Right lobe of liver (tissue), 6 donors: ENCODE results near the gene PREX1. TPM values are rescaled to one million over a fixed set of nuclear protein-coding genes. Genes with fewer than 3 reads are reported as not detected.

Source experiments
- ATAC-seq, 4 donors: fragments of 200-7000 bp; cut with Tn5 transposase; one replicate each; pipeline ENCODE4 v1.9.1; 2020; ENCODE audit warnings: mild to moderate bottlenecking in 4 of 4, moderate library complexity in 4 of 4
- DNase-seq, 3 donors: peaks; one replicate each; pipeline ENCODE4 v3.0.0-alpha.2; 2020
- H3K27ac ChIP-seq, 3 donors: fragments of 200-600 bp; one replicate each; pipeline ENCODE4 v1.8.0; 2022
- H3K27me3 ChIP-seq, 2 donors: fragments of 200-600 bp; one replicate each; pipeline ENCODE4 v1.8.0; 2022
- H3K36me3 ChIP-seq, 4 donors: fragments of 200-600 bp; sonication (generic) in 1 of 4; one replicate each; pipeline versions ENCODE4 v1.5.1 to v1.8.0; 2017 to 2022; ENCODE audit warnings: control low read depth in 1 of 4
- H3K4me1 ChIP-seq, 4 donors: fragments of 200-600 bp; sonication (generic) in 1 of 4; one replicate each; pipeline versions ENCODE4 v1.5.1 to v1.8.0; 2017 to 2022; ENCODE audit warnings: control low read depth in 1 of 4
- H3K4me3 ChIP-seq, 3 donors: fragments of 200-600 bp; one replicate each; pipeline ENCODE4 v1.8.0; 2022
- H3K9me3 ChIP-seq, 4 donors: fragments of 200-600 bp; sonication (generic) in 1 of 4; one replicate each; pipeline versions ENCODE4 v1.5.1 to v1.8.0; 2017 to 2022; ENCODE audit warnings: control low read depth in 1 of 4
- CTCF ChIP-seq, 4 donors: fragments of 200-600 bp in 3 of 4; fragments of 450-650 bp in 1 of 4; IDR thresholded peaks; one replicate each; pipeline versions ENCODE4 v1.5.1 to v1.8.0; 2016 to 2022; ENCODE audit warnings: antibody characterized with exemption in 4 of 4, mild to moderate bottlenecking in 2 of 4
- POLR2A ChIP-seq: fragments of 450-650 bp; IDR thresholded peaks from one replicate; pipeline ENCODE4 v1.6.1; 2017; ENCODE audit warnings: antibody characterized with exemption, mild to moderate bottlenecking
- WGBS: methylation state at CpG from one replicate; pipeline ENCODE4 v1.1.6; 2018; ENCODE audit warnings: low coverage, low lambda C conversion rate; ENCODE audit not compliant: insufficient coverage; ENCODE audit errors: missing lambda C conversion rate; 5-methylcytosine and 5-hydroxymethylcytosine counted together
- intact Hi-C, 2 donors: fragments of 100-400 bp; cut with DNase I; formaldehyde crosslinking; loops; one replicate each; pipeline versions ENCODE4 v1.11.2 to v1.14.1; 2022
- total RNA-seq, 6 experiments: library from RNA; depleted of rRNA in 2 of 6; stranded (reverse); fragments of >200 nt in 2 of 6; fragmentation: NEBNext Ultra II Directional in 3 of 6; extraction: Animal tissue kit (Norgen Biotek cat#: 25700) in 3 of 6; gene quantifications; one replicate each; pipeline versions ENCODE4 v1.1.0 to v1.2.4, GENCODE V29; 2016 to 2023
- donor health status: DM: no; HTN: yes; CAD: no.
- donor health status: DM: no; HTN: no; CAD: no.
- donor health status: DM: no; HTN: no; CAD: no.
- donor health status: DM: no; HTN: yes; CAD: no.
- donor health status: DM: no; HTN: yes; CAD: no.

PREX1 gene
- total RNA-seq, 6 experiments from 2014 or later = 4.4 to 11.1 (median 8.7) TPM

- ATAC-seq (peak in 1 of 4 donors; percentile 18), DNase-seq (peak; percentile 12 to 45 (median 36))
- no CpG with 5 or more reads among the region's 12 CpGs for WGBS
- intact Hi-C loops = no loop called here
- Histone ChIP-seq H3K4me1 (no peaks in the 10 kb centered on the region), H3K27ac (no peak overlapping the region), H3K4me3 (no peak overlapping the region), H3K27me3 (no peaks in the 10 kb centered on the region), H3K36me3 (no peaks in the 10 kb centered on the region), H3K9me3 (no peaks in the 10 kb centered on the region)
- no peak for TF ChIP-seq POLR2A
- no peak for TF ChIP-seq CTCF (IDR thresholded peaks at IDR 0.05)
Measured at GRCh38 chr20:48606841-48607543, 220.8 kb downstream of the PREX1 start.

GRCh38 chr20:48606172-48606840 is 221.5 kb downstream of the PREX1 start:
- peak in 1 of 4 donors; percentile 16 for ATAC-seq
- Histone ChIP-seq H3K27me3 (no peaks in the 10 kb centered on the region), H3K36me3 (no peaks in the 10 kb centered on the region), H3K27ac (no peak overlapping the region), H3K4me3 (no peak overlapping the region), H3K4me1 (no peaks in the 10 kb centered on the region), H3K9me3 (no peaks in the 10 kb centered on the region)
- peak; percentile 4 to 28 (median 12) for DNase-seq
- intact Hi-C loops = no loop called here
- TF ChIP-seq POLR2A (no peak), CTCF (IDR thresholded peaks at IDR 0.05) (no peak)
- WGBS = 85% methylated on average over 5 of the region's 14 CpGs

DNA sequence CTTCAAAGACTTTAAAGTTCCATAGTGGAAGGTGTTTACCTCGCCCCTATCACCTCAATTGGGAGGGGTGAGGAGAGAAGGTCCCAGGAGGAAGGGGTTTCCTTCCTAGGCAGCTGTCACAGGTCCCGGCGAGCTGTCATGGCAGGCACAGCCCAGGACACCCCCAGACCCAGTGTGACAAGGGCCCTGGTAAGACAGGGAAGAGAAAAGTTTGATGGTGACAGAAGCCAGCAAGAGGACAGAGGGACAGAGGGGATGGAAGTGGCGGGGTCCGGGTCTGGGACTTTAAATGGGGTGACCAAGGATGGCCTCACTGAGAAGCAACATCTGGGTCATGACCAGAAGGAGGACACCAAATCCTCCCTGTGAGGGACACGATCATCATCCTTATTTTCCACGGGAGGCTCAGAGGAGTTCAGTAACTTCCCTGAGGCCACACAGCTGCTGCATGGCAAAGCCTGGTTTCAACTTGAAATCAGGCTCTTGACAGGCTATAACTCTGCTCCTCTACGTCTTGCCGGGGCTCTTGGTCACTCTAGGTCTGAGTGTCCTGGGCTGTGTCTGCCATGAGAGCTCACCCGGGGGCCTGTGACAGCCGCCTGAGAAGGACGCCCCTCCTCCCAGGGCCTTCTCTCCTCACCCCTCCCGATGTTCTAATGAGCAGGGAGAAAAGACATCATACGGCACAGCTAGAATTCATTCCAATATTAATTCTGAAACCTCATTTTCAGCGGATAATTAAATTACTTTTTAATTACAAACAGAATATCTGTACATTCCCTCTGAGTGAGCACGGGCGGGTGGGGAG is 222.2 kb downstream of the PREX1 start:
- intact Hi-C loops = no loop called here
- no peaks in the 10 kb centered on the region for H3K9me3 ChIP-seq
- WGBS = 56% methylated on average over 11 of the region's 17 CpGs
- no peak overlapping the region for H3K4me3 ChIP-seq
- no peak overlapping the region for H3K27ac ChIP-seq
- peak; percentile 5 to 37 (median 31) for DNase-seq
- H3K27me3 ChIP-seq = no peaks in the 10 kb centered on the region
- no peaks in the 10 kb centered on the region for H3K36me3 ChIP-seq
- ATAC-seq = no peak
- no peaks in the 10 kb centered on the region for H3K4me1 ChIP-seq
- TF ChIP-seq POLR2A = no peak
- no peak for TF ChIP-seq CTCF (IDR thresholded peaks at IDR 0.05)

DNA sequence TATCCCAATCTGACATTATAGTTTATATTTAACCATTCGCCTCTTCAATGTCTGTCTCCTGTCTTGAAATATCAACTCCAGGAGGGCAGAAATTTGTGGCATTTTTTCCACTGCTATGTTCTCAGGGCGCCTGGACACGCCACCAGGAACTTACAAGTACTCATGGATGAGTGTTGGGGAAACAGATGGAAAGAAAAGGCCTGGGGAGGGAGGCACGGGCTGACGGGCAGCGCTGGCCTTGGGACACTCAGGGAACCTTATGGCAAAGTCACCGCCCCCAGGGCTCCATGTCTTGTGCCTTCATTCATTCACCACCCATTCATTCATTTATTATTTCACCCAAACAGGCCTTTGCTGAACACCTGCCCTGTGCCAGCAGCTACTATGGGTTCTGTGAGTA is 222.9 kb downstream of the PREX1 start:
- H3K27me3 ChIP-seq = no peaks in the 10 kb centered on the region
- DNase-seq (peak in 1 of 3 donors; percentile 16), ATAC-seq (no peak)
- H3K27ac ChIP-seq = no peak overlapping the region
- intact Hi-C loops = no loop called here
- WGBS = 79% methylated on average over 6 of the region's 7 CpGs
- no peak overlapping the region for H3K4me3 ChIP-seq
- TF ChIP-seq POLR2A (no peak), CTCF (IDR thresholded peaks at IDR 0.05) (no peak)
- no peaks in the 10 kb centered on the region for H3K9me3 ChIP-seq
- H3K4me1 ChIP-seq = no peaks in the 10 kb centered on the region
- no peaks in the 10 kb centered on the region for H3K36me3 ChIP-seq
